HG02870 (cell line): ENCODE data around the gene ADARB1.

Source experiments
- ATAC-seq: cut with Tn5 transposase; IDR thresholded peaks from one replicate; pipeline ENCODE4 v1.9.1; 2021; ENCODE audit warnings: mild to moderate bottlenecking, moderate library complexity; ENCODE audit not compliant: unreplicated experiment

Gene ADARB1

DNA sequence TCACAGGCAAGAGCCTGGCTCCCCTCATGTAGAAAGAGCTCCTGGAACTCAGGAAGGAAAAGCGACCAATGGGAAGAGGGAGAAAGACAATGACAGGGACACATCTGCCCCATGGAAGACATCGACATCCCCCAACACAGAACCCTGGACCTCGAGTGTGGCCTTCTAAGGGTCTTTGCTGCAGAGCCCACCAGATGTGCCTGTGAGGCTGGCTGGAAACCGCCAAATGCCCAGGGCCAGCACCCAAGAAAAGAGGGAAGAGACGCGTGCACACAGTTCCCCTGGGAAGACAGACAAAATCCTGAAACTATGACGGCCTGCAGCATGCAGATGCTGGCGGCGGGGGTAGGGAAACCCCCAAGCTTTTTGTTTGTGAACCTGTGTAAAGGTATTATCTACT lies 36.4 kb upstream of the ADARB1 start:
- ATAC-seq, result no peak

DNA sequence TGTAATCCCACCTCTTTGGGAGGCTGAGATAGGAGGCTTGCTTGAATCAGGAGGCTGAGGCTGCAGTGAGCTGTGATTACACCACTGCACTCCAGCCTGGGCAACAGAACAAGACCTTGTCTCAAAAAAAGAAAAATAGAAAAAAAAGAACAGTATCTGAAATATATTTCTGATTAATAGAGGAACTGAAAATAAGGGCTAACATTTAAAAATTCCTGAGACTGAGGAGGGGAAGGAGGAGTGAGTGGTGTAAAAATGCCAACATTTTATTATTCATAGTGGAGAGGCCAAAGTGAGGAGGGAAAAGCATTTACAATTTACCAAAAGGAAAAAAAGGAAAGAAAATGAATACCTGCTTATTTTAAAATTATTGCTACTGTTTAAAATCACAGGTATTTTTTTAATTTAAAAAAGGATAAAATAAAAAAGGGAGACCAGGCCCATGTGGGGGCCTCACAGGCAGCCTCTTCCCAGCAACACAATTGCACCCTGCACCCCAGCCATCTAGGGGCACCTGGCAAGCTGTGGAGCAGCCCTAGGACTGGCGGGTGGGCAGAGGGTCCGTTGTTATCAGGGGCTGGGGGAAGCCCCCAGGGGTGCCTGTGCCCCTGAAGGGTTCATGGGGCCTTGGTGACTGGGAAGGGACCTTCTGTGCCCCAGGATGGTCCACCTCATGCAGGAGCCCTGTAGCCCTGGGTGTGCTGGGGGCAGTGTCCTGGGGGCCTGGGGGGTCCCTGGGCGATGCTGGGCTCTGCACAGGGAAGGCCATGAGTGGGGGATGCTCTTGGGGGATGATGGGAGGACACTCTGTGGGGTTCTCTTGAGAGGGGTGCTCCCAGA lies 34.8 kb upstream of the ADARB1 start:
- no peak for ATAC-seq

DNA sequence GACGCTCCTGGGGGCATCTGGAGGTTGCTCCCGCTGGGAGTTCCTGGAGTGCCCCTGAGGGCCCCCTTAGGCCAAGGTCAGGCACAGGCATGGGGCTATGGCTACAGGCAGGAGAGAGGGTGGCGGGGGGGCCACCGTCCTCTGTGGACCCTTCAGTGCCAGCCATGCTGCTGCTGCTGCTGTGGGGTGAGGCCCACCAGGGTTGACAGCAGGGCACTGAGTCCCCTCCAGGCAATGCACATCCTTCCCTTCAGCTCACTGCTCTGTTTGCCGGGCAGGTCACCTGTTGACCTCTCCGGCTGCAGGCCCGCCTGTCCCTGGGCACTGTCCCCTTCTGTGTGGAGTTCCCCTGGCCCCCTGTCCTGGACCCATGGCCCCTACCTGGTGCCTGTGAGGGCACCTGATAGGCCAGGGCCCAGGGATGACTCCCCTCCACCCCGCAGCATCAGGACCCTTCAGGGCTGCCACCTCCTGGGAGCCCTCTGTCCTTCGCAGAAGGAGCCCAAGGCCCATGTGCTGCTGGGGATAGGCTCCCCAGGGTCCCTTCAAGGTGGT lies 34.1 kb upstream of the ADARB1 start:
- no peak for ATAC-seq

DNA sequence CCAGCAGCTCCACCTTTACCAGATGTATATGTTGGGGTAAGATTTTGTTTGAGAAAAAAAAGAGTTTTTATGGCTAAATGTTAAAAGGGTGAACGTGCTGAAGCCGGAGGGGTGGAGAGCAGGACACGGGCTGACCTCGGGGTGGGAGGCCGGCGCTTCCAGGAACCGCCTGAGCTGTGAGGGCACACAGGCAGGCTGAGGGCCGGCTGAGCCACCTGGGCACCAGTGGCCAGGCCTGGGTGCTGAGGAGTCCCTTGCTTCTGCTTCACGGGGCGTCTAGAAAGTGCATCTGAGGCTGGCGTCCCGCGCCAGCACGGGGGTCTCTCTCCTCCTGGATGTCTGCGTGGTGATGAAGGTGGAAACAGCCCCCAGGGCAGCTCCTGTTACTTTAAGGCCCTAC lies 33.6 kb upstream of the ADARB1 start:
- ATAC-seq, result no peak

DNA sequence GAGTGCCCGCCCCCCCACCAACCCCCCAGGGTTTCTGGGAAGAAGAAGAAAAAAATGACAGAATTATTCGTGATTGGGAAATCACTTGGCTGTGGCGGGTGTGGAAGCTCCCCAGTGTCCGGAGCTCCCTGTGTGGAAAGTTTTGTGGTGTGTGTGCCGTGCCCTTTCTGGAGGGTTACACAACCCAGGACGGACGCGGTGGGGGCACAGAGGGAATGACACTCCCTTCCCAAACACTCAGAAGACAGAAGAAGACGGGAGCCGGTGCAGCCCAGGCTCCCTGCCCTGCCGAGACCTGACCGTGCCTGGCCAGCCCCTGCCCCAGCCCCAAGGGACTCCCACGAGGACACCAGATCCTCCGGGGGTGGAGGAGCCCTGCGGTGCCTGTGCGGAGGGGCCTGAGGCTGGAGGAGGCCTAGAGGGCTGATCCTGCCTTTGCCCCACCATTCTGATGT lies 33.0 kb upstream of the ADARB1 start:
- ATAC-seq, result no peak

DNA sequence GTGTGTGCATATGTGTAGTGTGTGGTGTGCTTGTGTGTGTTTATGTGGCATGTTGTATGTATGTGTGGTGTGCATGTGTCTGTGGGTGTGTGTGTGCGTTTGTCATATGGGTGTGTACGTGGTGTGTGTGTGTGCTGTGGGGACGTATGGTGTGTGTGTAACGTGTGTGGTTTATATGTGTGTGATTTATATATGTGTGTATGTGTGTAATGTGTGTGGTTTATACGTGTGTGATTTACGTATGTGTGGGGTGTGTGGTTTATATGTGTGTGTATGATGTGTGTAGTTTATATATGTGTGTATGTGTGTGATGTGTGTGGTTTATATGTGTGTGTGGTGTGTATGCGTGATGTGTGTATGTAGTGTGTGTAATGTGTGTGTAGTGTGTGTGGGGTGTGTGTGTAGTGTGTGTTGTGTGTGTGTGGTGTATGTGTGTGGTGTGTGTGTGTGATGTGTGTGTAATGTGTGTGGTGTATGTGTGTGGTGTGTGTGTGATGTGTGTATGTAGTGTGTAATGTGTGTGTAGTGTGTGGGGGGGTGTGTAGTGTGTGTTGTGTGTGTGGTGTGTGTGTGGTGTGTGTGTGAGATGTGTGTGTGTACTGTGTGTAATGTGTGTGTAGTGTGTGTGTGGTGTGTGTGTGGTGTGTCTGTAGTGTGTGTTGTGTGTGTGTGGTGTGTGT lies 32.3 kb upstream of the ADARB1 start:
- no peak for ATAC-seq

DNA sequence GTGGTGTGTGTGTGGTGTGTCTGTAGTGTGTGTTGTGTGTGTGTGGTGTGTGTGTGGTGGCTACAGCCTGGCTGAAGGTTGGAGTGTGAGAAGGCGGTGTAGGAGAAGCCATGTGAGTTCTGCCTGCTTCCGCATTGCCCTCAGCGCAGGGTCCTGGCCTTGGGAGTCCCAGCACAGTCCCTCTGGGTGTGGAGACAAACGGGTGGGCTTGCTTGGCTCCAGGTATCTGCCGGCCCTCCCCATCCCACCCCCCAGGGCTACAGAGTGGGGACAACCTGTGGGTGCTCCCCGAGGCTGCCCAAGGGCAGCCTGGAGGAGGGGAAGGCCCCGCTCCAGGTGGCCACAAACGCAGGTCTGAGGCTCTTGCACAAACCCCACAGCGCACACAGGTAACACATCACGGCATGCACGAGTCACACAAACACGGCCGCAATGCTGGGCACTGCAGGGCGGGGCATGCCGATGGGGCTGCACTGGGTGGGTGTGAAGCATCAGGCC lies 31.7 kb upstream of the ADARB1 start:
- ATAC-seq, result no peak

DNA sequence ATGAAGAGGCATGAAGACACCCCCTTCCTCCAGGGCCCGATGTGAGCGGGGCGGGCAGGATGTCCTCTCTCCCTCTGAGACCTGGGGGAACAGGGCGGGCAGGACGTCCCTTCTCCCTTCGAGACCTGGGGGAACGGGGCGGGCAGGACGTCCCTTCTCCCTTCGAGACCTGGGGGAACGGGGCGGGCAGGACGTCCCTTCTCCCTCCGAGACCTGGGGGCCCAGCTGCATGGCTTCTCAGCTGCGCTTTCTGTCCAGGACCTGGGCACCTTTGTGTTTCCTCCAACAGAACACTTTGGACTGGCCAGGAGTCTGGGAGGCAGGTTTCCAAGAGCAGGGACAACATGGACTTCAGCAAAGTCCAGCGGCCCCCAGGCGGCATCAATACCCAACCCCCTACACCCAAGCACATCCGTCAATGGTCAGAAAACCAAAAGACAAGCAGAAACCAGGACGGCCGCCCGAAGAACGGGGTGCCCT lies 30.8 kb upstream of the ADARB1 start:
- no peak for ATAC-seq

DNA sequence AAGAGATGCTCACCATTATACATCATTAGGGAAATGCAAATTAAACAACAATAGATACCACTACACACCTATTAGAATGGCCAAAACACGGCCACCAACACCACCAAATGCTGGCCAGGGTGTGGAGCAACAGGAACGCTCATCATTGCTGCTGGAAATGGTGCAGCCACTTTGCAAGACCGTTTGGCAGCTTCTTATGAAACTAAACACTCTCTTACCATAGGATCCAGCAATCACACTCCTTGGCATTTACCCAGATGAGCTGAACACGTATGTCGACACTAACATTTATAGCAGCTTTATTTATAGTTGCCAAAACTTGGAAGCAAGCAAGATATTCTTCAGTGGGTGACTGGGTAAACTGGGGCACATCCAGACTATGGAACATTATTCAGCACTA lies 28.9 kb upstream of the ADARB1 start:
- no peak for ATAC-seq

DNA sequence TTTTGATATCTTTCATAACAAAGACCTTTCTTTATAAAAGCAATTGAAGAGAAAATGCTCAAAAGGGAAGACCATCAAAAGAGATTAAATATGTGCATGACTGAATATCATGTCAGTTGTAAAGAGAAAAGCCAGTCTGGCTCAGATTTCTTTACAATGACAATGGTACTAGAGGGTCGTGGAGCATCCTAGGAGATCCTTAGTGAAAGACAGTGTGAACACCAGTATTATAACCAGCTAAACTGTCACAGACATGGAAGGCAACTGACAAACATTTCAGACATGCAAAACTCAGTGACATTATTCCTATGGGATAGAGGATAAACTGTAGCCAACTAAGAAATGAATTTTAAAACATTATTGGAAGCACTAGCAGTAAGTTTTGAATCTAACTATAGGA lies 27.1 kb upstream of the ADARB1 start:
- no peak for ATAC-seq

DNA sequence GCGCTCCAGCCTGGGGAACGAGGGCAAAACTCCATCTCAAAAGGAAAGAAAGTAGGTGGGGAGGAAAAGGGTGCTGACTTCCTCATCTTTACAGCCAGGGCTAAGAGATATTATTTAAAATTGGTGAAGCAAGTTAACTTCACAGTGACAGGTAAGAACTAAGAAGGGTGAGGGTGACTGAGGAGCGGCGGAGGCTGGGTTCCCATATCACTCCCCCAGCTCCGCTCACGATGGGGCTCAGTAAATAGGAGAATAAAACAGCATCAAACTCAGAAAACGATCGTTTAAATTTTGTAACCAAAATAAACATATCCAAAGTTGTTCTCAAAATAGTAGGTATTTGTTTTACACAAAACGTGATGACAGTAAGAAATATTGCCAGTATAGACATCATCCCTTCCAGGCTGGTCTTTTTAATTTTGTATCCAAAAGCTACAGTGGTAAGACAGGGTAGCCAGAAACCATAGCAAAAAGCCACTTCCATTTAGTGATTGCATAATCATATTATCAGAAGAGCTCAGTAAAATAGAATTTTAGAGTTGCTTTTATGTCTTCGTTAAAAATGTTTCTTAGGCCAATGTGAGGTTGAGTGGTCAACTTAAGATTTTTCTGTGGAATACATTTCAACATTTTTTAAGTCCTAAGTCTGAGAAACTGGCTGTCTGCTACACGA lies 26.2 kb upstream of the ADARB1 start:
- ATAC-seq, result no peak

DNA sequence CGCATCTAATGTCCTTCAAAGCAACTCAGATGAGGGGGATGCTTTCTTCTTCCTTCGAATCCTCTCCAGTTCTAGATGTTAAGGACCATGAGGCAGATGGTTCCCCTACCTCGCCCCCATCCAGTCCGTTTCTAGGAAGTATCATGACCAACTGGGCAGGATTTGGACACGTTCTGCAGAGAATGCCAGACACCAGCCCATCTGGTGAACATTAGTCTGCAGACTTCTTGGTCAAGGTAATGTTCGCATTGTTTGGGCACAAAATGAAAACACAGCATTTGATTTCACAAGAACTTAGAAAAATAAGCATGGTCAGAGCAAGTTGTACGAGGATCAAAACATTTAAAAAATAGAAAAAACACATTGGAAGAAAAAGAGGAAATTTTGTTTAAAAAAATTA lies 25.4 kb upstream of the ADARB1 start:
- ATAC-seq, result no peak

DNA sequence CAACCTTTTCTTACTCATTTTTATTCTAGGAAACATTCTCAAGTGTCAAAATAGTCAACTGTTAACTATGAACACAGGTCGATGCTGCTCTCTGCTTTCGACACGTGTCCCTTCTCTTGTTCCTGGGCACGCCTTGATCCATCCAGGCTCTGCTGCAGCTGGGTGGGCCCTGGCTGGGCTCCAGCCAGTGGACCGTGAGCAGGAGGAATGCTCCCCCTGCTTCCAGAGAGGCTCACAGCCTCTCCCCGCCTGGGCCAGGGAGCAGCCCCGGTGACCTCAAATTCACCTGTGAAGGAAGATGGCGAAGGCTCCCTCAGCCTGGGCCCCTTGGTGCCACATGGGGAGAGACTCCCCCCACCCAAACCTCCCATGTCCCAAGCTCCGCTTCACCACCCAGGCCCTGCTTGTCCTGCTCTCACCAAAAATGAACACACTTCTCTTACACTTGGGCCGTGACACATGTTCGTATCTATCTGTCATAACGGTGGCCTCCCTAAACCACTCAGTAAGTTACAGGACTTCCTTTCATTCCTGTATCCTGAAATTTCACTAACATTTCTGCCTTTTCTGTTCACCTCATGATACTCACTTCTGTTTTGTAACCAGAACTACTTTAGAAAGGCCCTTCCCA lies 24.6 kb upstream of the ADARB1 start:
- no peak for ATAC-seq

DNA sequence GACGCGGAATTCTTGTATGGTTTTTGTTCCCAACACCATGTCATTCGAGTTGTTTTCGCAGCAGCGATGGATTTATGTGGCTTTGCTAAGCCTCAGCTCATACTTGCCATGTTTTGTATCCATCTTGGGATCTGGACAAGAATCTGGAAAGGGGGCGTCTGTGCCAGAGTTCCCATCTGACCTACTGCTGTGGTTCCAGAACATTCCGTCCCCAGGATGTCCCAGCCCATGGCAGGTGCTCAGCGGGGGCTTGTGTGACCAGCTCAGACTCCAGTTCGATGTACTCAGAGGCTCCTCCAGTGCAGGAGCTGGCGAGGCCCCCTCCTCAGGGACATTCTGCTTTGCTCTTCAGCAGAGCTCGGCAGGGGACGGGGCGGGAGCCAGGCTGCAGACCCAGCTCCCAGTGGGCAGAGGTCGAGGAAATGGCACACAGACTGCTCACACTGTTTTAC lies 24.0 kb upstream of the ADARB1 start:
- no peak for ATAC-seq

DNA sequence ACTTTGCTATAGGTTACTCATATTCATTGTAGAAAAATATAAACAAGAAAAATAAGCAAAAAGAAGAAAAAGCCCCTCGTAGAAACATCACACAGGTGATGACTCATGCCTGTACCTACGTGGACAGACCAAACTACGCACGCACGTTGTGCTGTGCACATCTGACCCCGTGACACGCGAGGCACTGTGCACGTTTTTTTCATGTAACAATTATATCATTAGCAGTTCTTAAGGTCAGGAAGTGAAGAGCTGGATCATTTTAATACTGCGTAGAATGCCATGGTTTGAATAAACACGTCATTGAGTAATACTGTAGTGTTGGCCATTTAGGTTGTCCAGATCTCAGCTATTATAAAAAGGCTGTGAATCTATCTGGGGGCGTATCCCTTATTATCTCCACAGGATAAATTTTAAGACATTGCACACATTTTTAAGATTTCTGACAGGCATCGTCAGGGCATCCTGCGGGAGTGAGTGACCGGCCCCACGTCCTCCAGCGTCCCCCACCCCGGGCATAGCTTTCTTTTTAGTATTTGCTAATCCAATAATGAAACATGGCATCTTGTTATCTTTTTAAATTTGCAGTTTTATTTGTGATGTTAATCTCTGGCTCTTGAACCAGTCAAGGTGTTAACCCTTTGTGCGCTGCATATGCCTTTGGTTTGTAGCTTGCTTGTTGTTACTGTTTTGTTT lies 23.4 kb upstream of the ADARB1 start:
- ATAC-seq, result no peak

DNA sequence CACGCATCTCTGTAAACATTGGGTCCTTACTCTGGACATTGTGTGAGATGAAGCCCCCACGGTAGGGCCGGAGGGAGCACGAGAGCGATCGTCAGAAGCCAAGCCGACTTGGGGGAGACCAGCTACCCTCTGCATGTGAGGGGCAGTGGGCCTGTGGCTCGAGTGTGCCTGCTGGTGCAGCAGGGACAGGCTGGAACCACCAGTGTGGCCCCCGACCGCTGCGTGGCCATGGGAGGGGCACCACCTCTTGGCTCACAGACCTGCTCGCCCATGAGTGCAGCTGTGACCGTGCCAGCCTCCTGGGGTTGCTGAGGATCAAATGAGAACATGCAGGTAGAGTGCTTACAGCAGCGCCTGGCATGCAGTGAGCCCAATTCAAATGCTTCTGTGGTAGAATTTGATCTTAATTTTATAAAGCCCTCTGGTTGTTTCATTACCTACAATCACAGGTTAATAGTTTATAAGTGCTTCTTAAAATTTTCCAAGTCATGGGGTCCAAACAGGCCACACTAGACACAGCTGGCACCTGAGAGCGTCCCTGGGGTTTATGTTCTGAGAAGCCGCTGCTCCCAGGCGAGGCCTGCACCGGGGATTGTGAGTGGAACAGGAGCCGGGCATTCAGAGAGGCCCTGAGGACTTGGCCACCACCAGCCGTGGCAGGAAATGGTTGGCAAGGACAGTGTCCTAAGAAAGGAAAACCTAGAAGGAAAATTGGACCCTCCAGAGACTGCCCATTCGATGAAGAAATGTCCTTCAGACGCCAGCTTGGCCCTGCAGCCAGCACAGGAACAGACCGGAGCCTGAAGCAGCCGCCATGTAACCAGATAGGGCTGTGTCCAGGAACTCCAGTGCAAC lies 22.6 kb upstream of the ADARB1 start:
- ATAC-seq, result no peak

DNA sequence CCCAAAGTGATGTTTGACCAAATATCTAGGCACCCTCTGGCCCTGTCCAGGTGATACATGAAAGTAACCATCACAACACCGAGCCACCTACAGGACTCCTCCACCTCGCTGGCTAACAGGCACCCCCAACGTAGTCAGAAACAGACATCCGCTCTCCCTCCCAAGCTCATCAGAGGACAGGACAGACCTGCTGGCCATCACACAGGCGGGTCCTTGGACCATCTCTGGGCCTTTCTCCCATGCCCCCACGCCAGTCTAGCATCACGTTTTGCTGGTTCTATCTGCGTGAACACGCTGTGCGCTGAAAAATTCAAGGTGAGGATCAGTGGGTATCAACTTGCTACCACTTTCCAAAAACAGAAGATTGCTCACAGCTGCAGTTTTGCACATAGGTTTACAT lies 21.4 kb upstream of the ADARB1 start:
- ATAC-seq, result no peak

DNA sequence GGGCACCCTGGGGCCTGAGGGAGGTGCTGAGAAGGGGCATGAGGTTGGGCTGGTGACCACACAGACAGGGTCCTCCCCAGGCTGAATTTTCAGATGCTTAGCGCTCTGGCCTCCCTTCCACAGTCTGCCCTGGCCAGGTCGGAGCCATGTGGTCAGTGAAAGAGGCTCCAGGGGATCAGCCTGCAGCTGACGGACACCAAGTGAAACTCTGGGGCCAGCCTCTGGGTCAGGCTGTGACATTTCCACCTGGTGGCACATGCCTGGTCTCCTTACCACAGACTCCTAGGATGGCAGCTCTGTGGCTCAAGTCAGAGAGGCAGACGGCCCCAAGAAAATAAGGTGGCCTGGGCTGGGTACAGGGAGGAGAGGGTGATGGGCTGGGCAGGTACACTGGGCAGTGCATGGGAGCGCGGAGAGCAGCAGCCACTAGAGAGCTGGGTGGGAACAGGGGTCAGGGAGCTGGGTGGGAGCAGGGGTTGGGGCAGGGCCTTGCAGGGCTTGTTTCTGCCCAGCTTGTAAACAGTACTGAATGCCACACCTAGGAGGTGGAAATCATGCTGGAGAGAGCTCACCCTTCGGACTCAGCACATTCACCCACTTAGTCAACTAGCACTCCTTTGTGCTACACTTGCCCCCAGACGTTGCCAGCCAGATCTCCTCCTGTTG lies 20.7 kb upstream of the ADARB1 start:
- ATAC-seq, result no peak
